ENCODE measurements around the gene TMEM115.

TMEM115 gene

GRCh38 chr3:50327943-50328691 lies 31.2 kb downstream of the TMEM115 start, which contains the start of gene TUSC2:
TUSC2 (minus strand) TSS chr3:50328223; CDS start chr3:50328099, 124 bp downstream.
- no peak for TF ChIP-seq CTCF (IDR thresholded peaks at IDR 0.05)
- H3K4me1 ChIP-seq: peaks cover 15% of the 10 kb centered on the region
- peak within 1 kb of the TSS; percentile 87 for H2AFZ ChIP-seq
- H3K9me3 ChIP-seq (ENCODE audit: control insufficient read depth, low read length): no peaks in the 10 kb centered on the region
- H3K79me2 ChIP-seq: peaks cover 12% of the 10 kb centered on the region
- peak within 1 kb of the TSS; percentile 84 for H3K4me3 ChIP-seq (ENCODE audit: low read depth, low read length)
- peak within 1 kb of the TSS; percentile 95 for H3K9ac ChIP-seq
- no peaks in the 10 kb centered on the region for H3K36me3 ChIP-seq (ENCODE audit: control insufficient read depth, insufficient read depth, low read length)
- no peaks in the 10 kb centered on the region for H3K27me3 ChIP-seq (ENCODE audit: control insufficient read depth, insufficient read depth, low read length)
- peak within 1 kb of the TSS; percentile 75 for H3K27ac ChIP-seq
- peak within 1 kb of the TSS; percentile 90 for H3K4me2 ChIP-seq (ENCODE audit: low read length)

- Histone ChIP-seq H3K9me3 (ENCODE audit: control insufficient read depth, low read length) (no peaks in the 10 kb centered on the region), H3K4me1 (peaks cover 16% of the 10 kb centered on the region), H3K4me2 (ENCODE audit: low read length) (peak overlapping the region; percentile 90), H3K27me3 (ENCODE audit: control insufficient read depth, insufficient read depth, low read length) (no peaks in the 10 kb centered on the region), H3K36me3 (ENCODE audit: control insufficient read depth, insufficient read depth, low read length) (no peaks in the 10 kb centered on the region), H3K9ac (peak overlapping the region; percentile 95), H2AFZ (no peak overlapping the region), H3K4me3 (ENCODE audit: low read depth, low read length) (peak overlapping the region; percentile 84), H3K27ac (no peak overlapping the region), H3K79me2 (peaks cover 12% of the 10 kb centered on the region)
- TF ChIP-seq CTCF (IDR thresholded peaks at IDR 0.05): no peak
These were observed 32.2 kb downstream of the TMEM115 start for GRCh38 chr3:50327129-50327528.

- no peak overlapping the region for H2AFZ ChIP-seq
- peaks cover 12% of the 10 kb centered on the region for H3K79me2 ChIP-seq
- H3K9ac ChIP-seq: no peak overlapping the region
- H3K4me3 ChIP-seq (ENCODE audit: low read depth, low read length): no peak overlapping the region
- no peak overlapping the region for H3K4me2 ChIP-seq (ENCODE audit: low read length)
- no peaks in the 10 kb centered on the region for H3K36me3 ChIP-seq (ENCODE audit: control insufficient read depth, insufficient read depth, low read length)
- H3K4me1 ChIP-seq: peaks cover 21% of the 10 kb centered on the region
- no peaks in the 10 kb centered on the region for H3K27me3 ChIP-seq (ENCODE audit: control insufficient read depth, insufficient read depth, low read length)
- H3K9me3 ChIP-seq (ENCODE audit: control insufficient read depth, low read length): no peaks in the 10 kb centered on the region
- no peak overlapping the region for H3K27ac ChIP-seq
- TF ChIP-seq CTCF (IDR thresholded peaks at IDR 0.05): no peak
These were observed 33.2 kb downstream of the TMEM115 start for GRCh38 chr3:50326182-50326541.

- Histone ChIP-seq H3K4me2 (ENCODE audit: low read length) (no peak overlapping the region), H3K9me3 (ENCODE audit: control insufficient read depth, low read length) (no peaks in the 10 kb centered on the region), H3K9ac (no peak overlapping the region), H3K4me1 (peaks cover 21% of the 10 kb centered on the region), H3K27ac (no peak overlapping the region), H3K27me3 (ENCODE audit: control insufficient read depth, insufficient read depth, low read length) (no peaks in the 10 kb centered on the region), H2AFZ (no peak overlapping the region), H3K79me2 (peaks cover 12% of the 10 kb centered on the region), H3K36me3 (ENCODE audit: control insufficient read depth, insufficient read depth, low read length) (no peaks in the 10 kb centered on the region), H3K4me3 (ENCODE audit: low read depth, low read length) (no peak overlapping the region)
- no peak for TF ChIP-seq CTCF (IDR thresholded peaks at IDR 0.05)
These were observed 33.7 kb downstream of the TMEM115 start for GRCh38 chr3:50325497-50326181.

Data from parathyroid adenoma (tissue), 2 donors.